ENCODE data around the gene PDAP1. TPM values are rescaled to one million over a fixed set of nuclear protein-coding genes. Genes with fewer than 3 reads are reported as not detected.
"Not testable (repeated sequence)": the region's sequence is repeated elsewhere in the genome, so short reads cannot be mapped to it uniquely, and the experiment has no call there.

PDAP1 gene
- total and polyA plus RNA-seq, 2 of the 4 experiments (the other 2 are of a cell fraction), result 40.3 to 193 TPM

DNA sequence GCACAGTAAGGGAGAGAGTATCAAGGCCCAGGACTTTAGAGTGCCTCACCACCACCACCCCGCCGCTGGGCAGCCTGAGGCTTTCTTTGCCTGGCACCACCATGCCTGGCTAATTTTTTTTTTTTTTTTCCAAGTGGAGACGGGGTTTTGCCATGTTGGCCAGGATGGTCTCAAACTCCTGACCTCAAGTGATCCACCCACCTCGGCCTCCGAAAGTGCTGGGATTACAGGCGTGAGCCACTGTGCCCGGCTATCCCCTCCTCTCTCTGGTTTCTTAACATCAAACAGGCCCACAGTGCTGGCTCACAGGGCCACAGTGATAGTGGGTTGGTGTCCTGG lies 28.7 kb downstream of the PDAP1 start:
- H4K91ac ChIP-seq (ENCODE audit: insufficient read depth, low read depth, low read length); H3K18ac ChIP-seq (ENCODE audit: low read depth, low read length); H2BK15ac ChIP-seq (ENCODE audit: low read depth, low read length); H3K36me3 ChIP-seq (ENCODE audit: control insufficient read depth, insufficient read depth, low read length); H3K9ac ChIP-seq (ENCODE audit: low read depth, low read length); DNase-seq; H2BK20ac ChIP-seq (ENCODE audit: low read depth, low read length); H3K4me3 ChIP-seq (ENCODE audit: insufficient read depth, low read depth, low read length); H3K27me3 ChIP-seq (ENCODE audit: control insufficient read depth, insufficient read depth, low read length); in situ Hi-C loops (cut with MboI; ENCODE audit: low sequenced_read_pairs); dilution Hi-C loops (cut with HindIII; ENCODE audit: low sequenced_read_pairs, unreplicated experiment); intact Hi-C loops (cut with micrococcal nuclease); H3K56ac ChIP-seq (ENCODE audit: extremely low read depth, insufficient read depth, low read length); BruUV-seq (replicated peaks); H3K9me3 ChIP-seq (ENCODE audit: control insufficient read depth, insufficient read depth, low read length); CTCF ChIA-PET: not testable (repeated sequence)
- ATAC-seq (ENCODE audit: low read depth), result peak; percentile 1; the same call in 1 of the 2 replicates
- WGBS, 2 experiments (ENCODE audit: extremely low coverage in 2 of 2, insufficient read length in 1 of 2), result no CpG with 5 or more reads among the region's 7 CpGs
- Histone ChIP-seq H4K8ac (ENCODE audit: low read depth in 2 of 2, low read length in 2 of 2) (peak overlapping the region in 1 of 2 experiments; percentile 76; a peak in 2 of 4 replicates), H3K4me2 (ENCODE audit: low read depth, low read length) (peak overlapping the region; percentile 42), H3K9me1 (ENCODE audit: insufficient read depth, low read length) (peaks cover 13% of the 10 kb centered on the region), H2AFZ (replicated peaks; ENCODE audit: low read length, poor library complexity) (peak overlapping the region; percentile 40), H3K4ac (ENCODE audit: low read depth, low read length) (peak overlapping the region; percentile 64), H2AK5ac (ENCODE audit: low read depth, low read length) (peak overlapping the region; percentile 64), H2AK9ac (replicated peaks; ENCODE audit: low read depth, low read length, poor library complexity) (peak overlapping the region; percentile 87), H3K79me1 (ENCODE audit: low read depth in 1 of 2, low read length in 2 of 2) (peaks cover 25 to 72% of the 10 kb centered on the region in 2 experiments), H3K27ac (ENCODE audit: insufficient read depth, low read length) (peak overlapping the region; percentile 43), H3K14ac (replicated peaks; ENCODE audit: low read depth, low read length) (peak overlapping the region; percentile 11; the same call in 1 of the 2 replicates), H4K5ac (ENCODE audit: low read depth, low read length) (peak overlapping the region; percentile 55), H3K4me1 (ENCODE audit: control insufficient read depth, insufficient read depth, low read length) (peaks cover 14% of the 10 kb centered on the region), H3K23ac (ENCODE audit: low read depth, low read length) (0 out of 2 replicates have a peak overlapping the region, but pooled peaks have one; percentile 66), H2BK120ac (ENCODE audit: low read depth, low read length) (0 out of 2 replicates have a peak overlapping the region, but pooled peaks have one; percentile 26), H4K20me1 (ENCODE audit: insufficient read depth, low read length) (peaks cover 58% of the 10 kb centered on the region), H2BK5ac (ENCODE audit: low read depth, low read length, poor library complexity, severe bottlenecking) (peak overlapping the region; percentile 85)
- POLR2A ChIA-PET (ENCODE audit: unreplicated experiment), result interaction anchor here (1.2 kb wide), 1 partner anchor 53 kb away, joined by 4 read pairs; no protein-coding TSS in a partner anchor

Data from IMR-90 (cell line).